Measurements from ENCODE around the gene TNFAIP8. TPM values are rescaled to one million over a fixed set of nuclear protein-coding genes. Genes with fewer than 3 reads are reported as not detected.

TNFAIP8 gene
- total and polyA plus RNA-seq, 4 experiments from 2014 or later = 167 to 423 (median 226) TPM

DNA sequence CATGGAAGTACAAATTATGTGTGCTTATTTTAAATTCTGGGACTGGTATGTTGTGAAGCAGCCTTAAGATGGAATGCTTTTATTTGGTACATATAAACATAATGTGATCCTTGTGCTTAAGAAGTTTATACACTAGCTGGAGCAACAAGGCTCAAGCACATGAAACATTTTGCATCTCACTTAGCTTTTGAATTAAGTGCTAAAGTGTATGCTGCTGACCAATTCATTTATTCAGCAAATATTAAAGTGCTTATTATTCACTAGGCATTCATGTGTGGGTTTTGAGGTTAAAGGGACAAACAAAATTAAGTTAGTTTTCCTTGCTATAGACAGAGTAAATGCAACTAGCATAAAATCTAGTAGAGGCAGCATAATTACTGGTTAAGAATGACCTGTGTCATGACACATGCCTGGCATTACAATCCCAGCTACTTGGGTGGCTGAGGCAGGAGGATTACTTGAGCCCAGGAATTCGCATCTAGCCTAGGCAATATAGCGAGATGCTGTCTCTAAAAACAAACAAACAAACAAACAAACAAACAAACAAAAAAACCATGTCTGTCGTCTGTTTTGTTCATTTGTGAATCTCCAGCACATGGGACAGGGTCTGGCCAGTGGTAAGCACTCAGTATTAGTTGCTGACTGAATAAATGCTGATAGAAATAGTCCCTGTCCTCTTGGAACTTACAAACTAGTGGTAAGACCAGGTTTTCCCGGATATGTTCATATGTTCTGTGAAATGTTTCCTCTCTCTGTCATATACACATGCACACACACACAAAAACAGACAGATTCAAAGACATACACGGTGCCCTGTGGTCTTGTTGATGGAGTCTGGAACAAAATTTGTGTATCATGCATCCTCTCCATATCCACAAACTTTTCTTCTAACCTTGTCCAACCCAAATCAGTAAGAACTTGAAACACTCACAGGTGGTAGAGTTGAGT is 41.9 kb upstream of the TNFAIP8 start:
- Mint-ChIP-seq H3K4me3 (peak overlapping the region in 7 of 8 donors; percentile 13 to 75 (median 66)), H3K27me3 (no peaks in the 10 kb centered on the region), H3K9me3 (peaks cover 0 to 4% (median 0%) of the 10 kb centered on the region in 8 donors), H3K4me1 (peaks cover 78 to 96% (median 86%) of the 10 kb centered on the region in 4 donors), H3K27ac (peak overlapping the region; percentile 90 to 99 (median 90)), H3K36me3 (peaks cover 22 to 27% of the 10 kb centered on the region in 2 donors)
- H3K9me3 ChIP-seq (ENCODE audit: control insufficient read depth in 1 of 2, low read length in 2 of 2) = no peaks in the 10 kb centered on the region
- H3K36me3 ChIP-seq (ENCODE audit: insufficient read depth, low read length) = no peaks in the 10 kb centered on the region
- H3K27ac ChIP-seq (ENCODE audit: low read depth, low read length) = peak overlapping the region; percentile 41
- H3K4me1 ChIP-seq (ENCODE audit: insufficient read depth, low read length) = peaks cover 96% of the 10 kb centered on the region
- no peak for DNase-seq
- no peak overlapping the region for H3K4me3 ChIP-seq (ENCODE audit: low read length in 2 of 2)
- intact Hi-C loops (cut with micrococcal nuclease) = loop anchor here (2.0 kb wide), 2 partner anchors 13 to 55 kb away; no protein-coding TSS in a partner anchor
- POLR2A ChIA-PET (ENCODE audit: partially characterized antibody) = interaction anchor here (1.3 to 23.0 kb wide), 8 partner anchors 11 to 98 kb away, joined by 3 to 564 read pairs (median 16); no protein-coding TSS in a partner anchor
- H3K27me3 ChIP-seq (ENCODE audit: insufficient read depth, low read length) = no peaks in the 10 kb centered on the region
- CTCF ChIA-PET (ENCODE audit: partially characterized antibody) = interaction anchor here (1.2 to 8.0 kb wide), 12 partner anchors 11 to 326 kb away, joined by 4 to 211 read pairs (median 8); partner anchors contain the start of gene DTWD2

DNA sequence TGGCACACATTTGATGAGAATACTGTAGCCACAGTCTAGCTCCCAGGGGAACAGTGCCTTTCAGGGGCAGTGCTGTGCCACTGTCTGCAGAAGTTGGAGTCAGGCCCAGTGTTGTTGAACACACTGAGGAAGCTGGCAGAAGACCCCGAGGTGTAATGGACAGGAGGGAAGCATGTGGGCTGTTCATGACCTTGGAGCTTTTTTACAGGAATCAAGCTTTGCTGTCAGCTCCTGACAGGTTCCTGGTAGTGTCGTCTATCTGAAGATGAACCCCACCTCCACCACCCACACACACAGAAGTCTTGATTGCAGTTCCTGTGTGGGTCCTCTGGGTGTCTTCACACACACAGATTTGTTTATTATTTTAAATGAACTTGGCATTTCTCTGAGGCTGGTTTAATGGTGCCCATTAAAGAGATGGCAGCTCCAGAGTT is 40.3 kb upstream of the TNFAIP8 start:
- H3K27ac Mint-ChIP-seq = peak overlapping the region; percentile 90 to 99 (median 92)

DNA sequence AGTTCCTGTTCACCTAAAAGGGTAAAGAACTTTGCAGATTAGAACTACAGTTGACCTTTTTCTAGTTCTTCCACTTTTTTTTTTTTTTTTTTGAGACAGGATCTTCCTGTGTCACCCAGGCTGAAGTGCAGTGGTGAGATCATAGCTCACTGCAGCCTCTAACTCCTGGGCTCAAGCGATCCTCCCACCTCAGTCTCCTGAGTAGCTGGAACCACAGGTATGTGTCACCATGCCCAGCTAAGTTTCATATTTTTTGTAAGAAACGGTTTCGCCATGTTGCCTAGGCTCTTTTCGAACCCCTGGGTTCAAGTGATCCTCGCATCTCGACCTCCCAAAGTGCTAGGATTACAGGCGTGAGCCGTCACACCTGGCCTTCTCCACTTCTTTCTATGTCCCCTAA is 39.7 kb upstream of the TNFAIP8 start:
- peak overlapping the region; percentile 41 for H3K27ac ChIP-seq (ENCODE audit: low read depth, low read length)
- intact Hi-C loops (cut with micrococcal nuclease) = no loop called here
- peaks cover 80 to 96% (median 87%) of the 10 kb centered on the region in 4 donors for H3K4me1 Mint-ChIP-seq
- no peaks in the 10 kb centered on the region for H3K9me3 ChIP-seq (ENCODE audit: control insufficient read depth in 1 of 2, low read length in 2 of 2)
- H3K27ac Mint-ChIP-seq = peak overlapping the region; percentile 90 to 99 (median 92)
- ChIA-PET POLR2A (ENCODE audit: partially characterized antibody) (interaction anchor here (1.1 to 23.0 kb wide), 17 partner anchors 8 to 245 kb away, joined by 3 to 564 read pairs (median 8); partner anchors contain the start of gene DMXL1), CTCF (ENCODE audit: partially characterized antibody) (interaction anchor here (0.7 to 8.0 kb wide), 44 partner anchors 8 to 328 kb away, joined by 3 to 211 read pairs (median 8); partner anchors contain the start of genes DMXL1 and DTWD2)
- no peaks in the 10 kb centered on the region for H3K36me3 ChIP-seq (ENCODE audit: insufficient read depth, low read length)
- H3K9me3 Mint-ChIP-seq = no peaks in the 10 kb centered on the region
- DNase-seq = peak in 1 of 5 donors; percentile 66
- no peaks in the 10 kb centered on the region for H3K27me3 ChIP-seq (ENCODE audit: insufficient read depth, low read length)
- peaks cover 22 to 24% of the 10 kb centered on the region in 2 donors for H3K36me3 Mint-ChIP-seq
- peaks cover 96% of the 10 kb centered on the region for H3K4me1 ChIP-seq (ENCODE audit: insufficient read depth, low read length)
- peak overlapping the region in 7 of 8 donors; percentile 31 to 75 (median 66) for H3K4me3 Mint-ChIP-seq
- no peaks in the 10 kb centered on the region for H3K27me3 Mint-ChIP-seq
- H3K4me3 ChIP-seq (ENCODE audit: low read length in 2 of 2) = no peak overlapping the region

More for the DNA sequence above, 40.3 kb upstream of the TNFAIP8 start:
- peaks cover 96% of the 10 kb centered on the region for H3K4me1 ChIP-seq (ENCODE audit: insufficient read depth, low read length)
- no peaks in the 10 kb centered on the region for H3K27me3 ChIP-seq (ENCODE audit: insufficient read depth, low read length)
- Mint-ChIP-seq H3K4me1 (peaks cover 79 to 96% (median 87%) of the 10 kb centered on the region in 4 donors), H3K27me3 (no peaks in the 10 kb centered on the region), H3K4me3 (peak overlapping the region; percentile 52 to 75 (median 68)), H3K36me3 (peaks cover 21 to 26% of the 10 kb centered on the region in 2 donors), H3K9me3 (no peaks in the 10 kb centered on the region)
- intact Hi-C loops (cut with micrococcal nuclease) = loop anchor here (1.0 to 2.0 kb wide), 4 partner anchors 15 to 97 kb away; no protein-coding TSS in a partner anchor
- H3K36me3 ChIP-seq (ENCODE audit: insufficient read depth, low read length) = no peaks in the 10 kb centered on the region
- H3K4me3 ChIP-seq (ENCODE audit: low read length in 2 of 2) = no peak overlapping the region
- DNase-seq = peak; percentile 64 to 78 (median 70)
- ChIA-PET CTCF (ENCODE audit: partially characterized antibody) (interaction anchor here (0.7 to 8.0 kb wide), 47 partner anchors 8 to 327 kb away, joined by 3 to 211 read pairs (median 7); partner anchors contain the start of genes DMXL1 and DTWD2), POLR2A (ENCODE audit: partially characterized antibody) (interaction anchor here (0.7 to 23.0 kb wide), 22 partner anchors 8 to 327 kb away, joined by 3 to 564 read pairs (median 6); partner anchors contain the start of genes DMXL1 and DTWD2)
- peak overlapping the region; percentile 41 for H3K27ac ChIP-seq (ENCODE audit: low read depth, low read length)
- no peaks in the 10 kb centered on the region for H3K9me3 ChIP-seq (ENCODE audit: control insufficient read depth in 1 of 2, low read length in 2 of 2)

DNA sequence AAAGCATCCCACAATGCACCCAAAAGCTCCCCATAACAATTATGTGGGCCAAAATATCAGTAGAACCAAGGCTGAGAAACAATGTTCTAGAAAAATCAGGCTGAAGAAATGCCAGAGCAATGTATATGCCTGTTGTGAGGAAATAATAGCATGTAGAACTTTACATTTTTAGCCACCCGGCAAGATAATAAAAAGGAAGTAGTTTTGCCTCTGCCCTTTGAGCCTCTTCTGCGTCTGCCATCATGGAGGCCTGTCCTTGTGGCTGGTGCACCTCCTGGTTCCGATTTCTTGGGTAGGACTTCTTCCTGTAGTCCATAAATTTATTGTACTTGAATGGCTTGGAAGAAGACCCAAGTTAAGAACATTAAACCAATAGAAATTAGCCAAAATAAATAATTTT is 38.9 kb upstream of the TNFAIP8 start:
- POLR2A ChIA-PET (ENCODE audit: partially characterized antibody) = interaction anchor here (1.2 to 23.0 kb wide), 3 partner anchors 20 to 246 kb away, joined by 3 to 564 read pairs (median 151); partner anchors contain the start of gene DMXL1
- peak overlapping the region in 4 of 8 donors; percentile 0 to 43 (median 10) for H3K4me3 Mint-ChIP-seq
- intact Hi-C loops (cut with micrococcal nuclease) = no loop called here
- H3K9me3 ChIP-seq (ENCODE audit: control insufficient read depth in 1 of 2, low read length in 2 of 2) = no peaks in the 10 kb centered on the region
- CTCF ChIA-PET (ENCODE audit: partially characterized antibody) = interaction anchor here (1.2 to 8.0 kb wide), 4 partner anchors 22 to 118 kb away, joined by 4 to 211 read pairs (median 84); no protein-coding TSS in a partner anchor
- H3K36me3 ChIP-seq (ENCODE audit: insufficient read depth, low read length) = no peaks in the 10 kb centered on the region
- peaks cover 18 to 28% of the 10 kb centered on the region in 2 donors for H3K36me3 Mint-ChIP-seq
- no peaks in the 10 kb centered on the region for H3K27me3 ChIP-seq (ENCODE audit: insufficient read depth, low read length)
- peaks cover 96% of the 10 kb centered on the region for H3K4me1 ChIP-seq (ENCODE audit: insufficient read depth, low read length)
- H3K27ac ChIP-seq (ENCODE audit: low read depth, low read length) = peak overlapping the region; percentile 41
- no peaks in the 10 kb centered on the region for H3K9me3 Mint-ChIP-seq
- no peak for DNase-seq
- H3K4me1 Mint-ChIP-seq = peaks cover 83 to 98% (median 89%) of the 10 kb centered on the region in 4 donors
- H3K27me3 Mint-ChIP-seq = no peaks in the 10 kb centered on the region
- H3K4me3 ChIP-seq (ENCODE audit: low read length in 2 of 2) = no peak overlapping the region
- peak overlapping the region in 6 of 7 donors; percentile 61 to 99 (median 78) for H3K27ac Mint-ChIP-seq

DNA sequence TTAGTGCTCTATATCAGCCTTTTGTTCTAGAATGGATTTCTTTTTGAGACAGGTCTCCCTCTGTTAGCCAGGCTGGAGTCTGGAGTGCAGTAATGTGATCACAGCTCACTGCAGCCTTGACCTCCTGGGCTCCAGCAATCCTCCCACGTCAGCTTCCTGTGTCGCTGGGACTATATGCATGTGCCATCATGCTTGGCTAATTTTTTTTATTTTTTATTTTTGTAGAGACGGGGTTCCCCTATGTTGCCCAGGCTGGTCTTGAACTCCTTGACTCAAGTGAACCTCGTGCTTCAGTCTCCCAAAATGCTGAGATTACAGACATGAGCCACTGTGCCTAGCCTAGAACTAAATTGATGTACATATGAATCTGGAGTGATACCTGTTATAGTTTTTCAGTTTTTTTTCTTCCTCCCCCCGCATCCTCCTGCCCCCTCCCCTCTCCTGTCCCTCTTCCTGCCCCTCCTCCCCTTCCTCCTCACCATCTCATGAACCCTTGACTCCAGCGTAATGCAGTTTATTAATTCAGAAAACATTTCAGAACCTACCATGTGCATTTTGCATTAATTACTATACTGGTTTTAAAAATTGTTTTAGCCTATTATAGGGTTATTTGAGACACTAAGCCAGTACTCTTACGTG is 37.4 kb upstream of the TNFAIP8 start:
- peaks cover 96% of the 10 kb centered on the region for H3K4me1 ChIP-seq (ENCODE audit: insufficient read depth, low read length)
- peak overlapping the region; percentile 52 to 83 (median 68) for H3K4me3 Mint-ChIP-seq
- DNase-seq = peak in 1 of 5 donors; percentile 65
- H3K9me3 ChIP-seq (ENCODE audit: control insufficient read depth in 1 of 2, low read length in 2 of 2) = no peaks in the 10 kb centered on the region
- CTCF ChIA-PET (ENCODE audit: partially characterized antibody) = interaction anchor here (0.7 to 8.0 kb wide), 9 partner anchors 16 to 330 kb away, joined by 3 to 211 read pairs (median 3); partner anchors contain the start of gene DTWD2
- H3K27me3 Mint-ChIP-seq = no peaks in the 10 kb centered on the region
- peak overlapping the region; percentile 41 for H3K27ac ChIP-seq (ENCODE audit: low read depth, low read length)
- peaks cover 83 to 98% (median 90%) of the 10 kb centered on the region in 4 donors for H3K4me1 Mint-ChIP-seq
- POLR2A ChIA-PET (ENCODE audit: partially characterized antibody) = interaction anchor here (0.6 to 23.0 kb wide), 6 partner anchors 16 to 94 kb away, joined by 3 to 564 read pairs (median 4); no protein-coding TSS in a partner anchor
- H3K4me3 ChIP-seq (ENCODE audit: low read length in 2 of 2) = no peak overlapping the region
- H3K9me3 Mint-ChIP-seq = no peaks in the 10 kb centered on the region
- H3K36me3 Mint-ChIP-seq = peaks cover 12 to 23% of the 10 kb centered on the region in 2 donors
- H3K36me3 ChIP-seq (ENCODE audit: insufficient read depth, low read length) = no peaks in the 10 kb centered on the region
- H3K27me3 ChIP-seq (ENCODE audit: insufficient read depth, low read length) = no peaks in the 10 kb centered on the region
- H3K27ac Mint-ChIP-seq = peak overlapping the region; percentile 83 to 99 (median 94)
- intact Hi-C loops (cut with micrococcal nuclease) = loop anchor here (1.0 to 2.0 kb wide), 4 partner anchors 9 to 36 kb away; no protein-coding TSS in a partner anchor

DNA sequence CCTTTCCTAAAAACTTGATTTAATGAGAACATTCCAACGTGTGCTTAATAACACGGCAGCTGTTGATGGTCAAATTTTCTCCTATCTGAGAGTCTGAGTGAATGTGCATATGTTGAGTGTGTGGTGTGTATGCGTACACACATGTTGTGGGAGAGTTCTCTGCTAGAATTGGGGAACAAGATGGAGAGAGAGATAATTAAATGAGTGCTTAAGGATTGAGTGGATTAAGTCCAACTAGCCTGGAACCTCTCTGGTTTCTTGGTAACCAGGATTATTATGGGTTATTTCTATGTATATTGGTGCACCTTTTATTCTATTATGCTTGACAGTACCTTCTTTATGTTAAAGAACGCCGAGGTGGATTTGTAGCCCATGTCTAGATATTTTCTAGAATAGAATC is 36.4 kb upstream of the TNFAIP8 start:
- Mint-ChIP-seq H3K4me1 (peaks cover 78 to 98% (median 88%) of the 10 kb centered on the region in 4 donors), H3K36me3 (peaks cover 12 to 26% of the 10 kb centered on the region in 2 donors), H3K27me3 (no peaks in the 10 kb centered on the region), H3K27ac (peak overlapping the region; percentile 65 to 99 (median 87)), H3K4me3 (peak overlapping the region in 7 of 8 donors; percentile 4 to 90 (median 62)), H3K9me3 (no peaks in the 10 kb centered on the region)
- H3K9me3 ChIP-seq (ENCODE audit: control insufficient read depth in 1 of 2, low read length in 2 of 2) = no peaks in the 10 kb centered on the region
- intact Hi-C loops (cut with micrococcal nuclease) = loop anchor here (2.0 kb wide), 1 partner anchor 35 kb away; no protein-coding TSS in a partner anchor
- H3K36me3 ChIP-seq (ENCODE audit: insufficient read depth, low read length) = no peaks in the 10 kb centered on the region
- H3K4me1 ChIP-seq (ENCODE audit: insufficient read depth, low read length) = peaks cover 96% of the 10 kb centered on the region
- no peaks in the 10 kb centered on the region for H3K27me3 ChIP-seq (ENCODE audit: insufficient read depth, low read length)
- no peak for DNase-seq
- H3K4me3 ChIP-seq (ENCODE audit: low read length in 2 of 2) = no peak overlapping the region
- peak overlapping the region; percentile 59 for H3K27ac ChIP-seq (ENCODE audit: low read depth, low read length)
- CTCF ChIA-PET (ENCODE audit: partially characterized antibody) = interaction anchor here (0.7 to 8.0 kb wide), 3 partner anchors 15 to 331 kb away, joined by 3 to 211 read pairs (median 3); partner anchors contain the start of gene DTWD2
- POLR2A ChIA-PET (ENCODE audit: partially characterized antibody) = interaction anchor here (1.1 to 23.0 kb wide), 3 partner anchors 18 to 48 kb away, joined by 3 to 564 read pairs (median 151); no protein-coding TSS in a partner anchor
